ENCODE measurements around the gene AQP2.
A peak's percentile ranks its signal among the peaks of the same experiment; 100 is the strongest.

Gene AQP2

DNA sequence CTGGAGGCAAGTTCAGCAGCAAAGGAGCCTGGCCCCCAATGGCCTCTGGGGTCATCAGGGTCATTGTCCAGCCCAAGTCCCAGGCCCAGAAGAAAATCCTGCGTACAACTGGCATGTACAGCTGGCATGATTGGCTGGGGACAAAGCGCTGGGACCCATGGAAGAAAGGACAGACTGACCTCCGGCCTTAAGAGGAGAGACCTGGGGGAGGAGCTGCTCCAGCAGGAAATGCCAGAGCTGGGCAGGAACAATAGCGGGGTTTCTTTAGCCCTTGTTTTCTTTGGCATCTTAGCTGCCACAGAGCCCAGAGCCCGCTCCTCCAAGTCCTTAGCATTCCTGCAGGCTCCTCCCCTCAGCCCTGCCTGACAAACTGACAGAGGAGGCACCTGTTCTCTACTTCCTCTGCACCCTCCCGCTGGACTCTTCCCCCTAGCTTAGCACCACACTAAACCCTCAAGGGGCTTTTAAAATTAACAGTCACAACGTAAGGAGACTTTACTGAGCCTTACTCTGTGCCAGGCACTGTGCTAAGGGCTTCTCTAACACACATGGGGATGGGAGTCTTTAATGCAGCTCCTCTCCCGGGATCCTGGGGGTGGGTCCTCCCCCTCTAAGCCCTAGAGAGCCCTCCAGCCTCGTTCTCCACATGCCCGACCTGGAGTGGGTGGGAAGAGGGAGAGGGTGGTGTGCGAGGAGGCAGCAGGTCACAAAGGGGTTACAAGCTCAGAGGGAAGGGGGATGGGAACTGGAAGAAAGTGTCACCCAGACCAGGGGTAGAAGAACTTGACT is 9.3 kb downstream of the AQP2 start:
- no peak for ATAC-seq (replicated peaks)
- H3K4me1 Mint-ChIP-seq (ENCODE audit: low read depth in 2 of 2), result peaks cover 3 to 5% of the 10 kb centered on the region in 2 donors

DNA sequence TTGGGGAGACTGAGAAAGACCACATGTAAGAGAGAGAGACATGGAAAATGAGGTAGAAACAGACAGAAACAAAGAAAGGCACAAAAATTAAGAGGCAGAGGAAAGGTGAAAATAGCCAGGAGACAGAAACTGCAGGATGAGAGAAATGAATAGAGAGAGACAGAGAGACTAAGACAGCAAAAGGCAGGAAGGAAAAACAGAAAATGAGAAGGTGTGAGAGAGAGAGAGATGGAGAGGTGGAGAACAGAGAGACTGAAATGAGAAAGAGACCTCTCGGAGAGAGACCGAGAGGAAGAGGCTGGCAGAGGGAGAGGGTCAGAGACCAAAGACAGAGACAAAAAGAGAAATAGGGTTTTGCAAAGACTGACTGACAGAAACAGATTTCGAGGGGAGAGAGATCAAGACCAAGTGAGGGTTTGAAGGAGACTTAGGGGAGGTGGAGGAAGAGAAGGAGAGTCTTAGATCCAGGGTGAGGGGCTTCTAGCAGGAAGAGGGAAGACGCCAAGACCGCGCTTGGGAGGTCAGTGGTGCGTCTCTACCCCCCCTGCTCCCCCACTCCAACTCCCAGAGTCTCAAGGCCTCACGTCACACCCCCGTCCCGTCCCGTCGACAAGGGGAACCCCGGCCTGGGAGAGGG is 10.1 kb downstream of the AQP2 start:
- Mint-ChIP-seq H3K4me1 (ENCODE audit: low read depth in 2 of 2) (peaks cover 3 to 5% of the 10 kb centered on the region in 2 donors), H3K9me3 (no peaks in the 10 kb centered on the region), H3K27me3 (peaks cover 83 to 92% of the 10 kb centered on the region in 2 donors), H3K36me3 (ENCODE audit: insufficient read depth) (no peaks in the 10 kb centered on the region), H3K4me3 (peak overlapping the region; percentile 9 to 22), H3K27ac (no peak overlapping the region)
- ATAC-seq (replicated peaks) (no peak), DNase-seq (no peak)

More for the DNA sequence above, 9.3 kb downstream of the AQP2 start:
- H3K4me3 Mint-ChIP-seq, result peak overlapping the region in 1 of 2 donors; percentile 22
- H3K27me3 Mint-ChIP-seq, result peaks cover 81 to 89% of the 10 kb centered on the region in 2 donors
- no peak overlapping the region for H3K27ac Mint-ChIP-seq
- H3K9me3 Mint-ChIP-seq, result no peaks in the 10 kb centered on the region
- H3K36me3 Mint-ChIP-seq (ENCODE audit: insufficient read depth), result no peaks in the 10 kb centered on the region
- no peak for DNase-seq

- no peaks in the 10 kb centered on the region for H3K36me3 Mint-ChIP-seq (ENCODE audit: insufficient read depth)
- peak within 1 kb of the TSS; percentile 22 to 46 for H3K4me3 Mint-ChIP-seq
- no peaks in the 10 kb centered on the region for H3K9me3 Mint-ChIP-seq
- DNase-seq, result no peak
- H3K4me1 Mint-ChIP-seq (ENCODE audit: low read depth in 2 of 2), result peaks cover 3 to 5% of the 10 kb centered on the region in 2 donors
- H3K27ac Mint-ChIP-seq, result no peak within 1 kb of the TSS
- peaks cover 85 to 92% of the 10 kb centered on the region in 2 donors for H3K27me3 Mint-ChIP-seq
- no peak for ATAC-seq (replicated peaks)
These were observed 10.8 kb downstream of the AQP2 start, which contains the start of gene AQP5 for GRCh38 chr12:49961111-49961922. AQP5 (plus strand) TSS chr12:49961872; CDS start chr12:49962018, 146 bp downstream.

- H3K4me3 Mint-ChIP-seq, result peak overlapping the region; percentile 9 to 46
- DNase-seq (no peak), ATAC-seq (replicated peaks) (no peak)
- no peak overlapping the region for H3K27ac Mint-ChIP-seq
- peaks cover 78 to 92% of the 10 kb centered on the region in 2 donors for H3K27me3 Mint-ChIP-seq
- H3K36me3 Mint-ChIP-seq (ENCODE audit: insufficient read depth), result no peaks in the 10 kb centered on the region
- peaks cover 6 to 7% of the 10 kb centered on the region in 2 donors for H3K4me1 Mint-ChIP-seq (ENCODE audit: low read depth in 2 of 2)
- no peaks in the 10 kb centered on the region for H3K9me3 Mint-ChIP-seq
These were observed 11.6 kb downstream of the AQP2 start for GRCh38 chr12:49961993-49962764.

- H3K4me1 Mint-ChIP-seq (ENCODE audit: low read depth in 2 of 2), result peaks cover 7 to 8% of the 10 kb centered on the region in 2 donors
- no peak for ATAC-seq (replicated peaks)
- peak overlapping the region; percentile 9 to 46 for H3K4me3 Mint-ChIP-seq
- H3K9me3 Mint-ChIP-seq, result no peaks in the 10 kb centered on the region
- peaks cover 69 to 84% of the 10 kb centered on the region in 2 donors for H3K27me3 Mint-ChIP-seq
- DNase-seq, result no peak
- no peaks in the 10 kb centered on the region for H3K36me3 Mint-ChIP-seq (ENCODE audit: insufficient read depth)
- H3K27ac Mint-ChIP-seq, result no peak overlapping the region
These were observed 12.6 kb downstream of the AQP2 start for GRCh38 chr12:49962861-49963765.

DNA sequence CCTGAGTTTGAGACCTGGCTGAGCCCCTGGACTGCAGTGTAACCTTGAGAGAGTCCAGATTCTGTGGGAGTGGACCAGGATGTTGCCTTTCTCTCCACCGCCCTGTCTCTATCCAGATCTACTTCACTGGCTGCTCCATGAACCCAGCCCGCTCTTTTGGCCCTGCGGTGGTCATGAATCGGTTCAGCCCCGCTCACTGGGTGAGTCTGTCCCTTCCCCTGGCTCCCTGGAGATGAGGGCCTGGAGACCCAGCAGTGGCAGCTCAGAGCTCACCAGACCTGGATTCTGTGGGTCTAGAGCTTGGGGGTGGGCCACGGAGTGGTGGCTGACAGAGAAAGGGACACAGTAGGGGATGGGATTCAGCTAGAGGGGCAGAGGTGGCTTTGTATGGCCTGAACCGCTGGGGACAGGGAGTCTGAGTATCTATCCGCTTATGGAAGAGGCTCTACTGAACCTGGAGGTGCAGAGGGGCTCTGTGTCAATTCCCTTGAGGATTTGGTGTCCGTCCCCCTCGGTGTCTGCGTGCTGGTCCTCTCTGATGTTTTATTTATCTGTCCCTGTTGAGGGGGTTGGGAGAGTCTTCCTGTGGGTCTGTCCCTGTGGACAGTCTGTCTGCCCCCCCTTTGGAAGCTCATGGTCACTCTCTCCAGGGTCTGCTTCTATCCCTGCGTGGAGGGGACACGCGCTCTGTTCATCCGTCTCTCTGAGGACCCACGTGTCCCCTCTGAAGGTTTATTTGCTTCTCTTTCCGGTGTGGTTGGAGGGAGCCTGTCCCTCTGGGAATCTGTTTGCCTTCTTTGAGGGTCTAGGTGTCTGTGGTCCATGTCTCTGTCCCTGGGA is 13.7 kb downstream of the AQP2 start:
- H3K27ac Mint-ChIP-seq, result no peak overlapping the region
- ATAC-seq (replicated peaks), result no peak
- no peaks in the 10 kb centered on the region for H3K36me3 Mint-ChIP-seq (ENCODE audit: insufficient read depth)
- H3K9me3 Mint-ChIP-seq, result no peaks in the 10 kb centered on the region
- peaks cover 7 to 8% of the 10 kb centered on the region in 2 donors for H3K4me1 Mint-ChIP-seq (ENCODE audit: low read depth in 2 of 2)
- H3K4me3 Mint-ChIP-seq, result no peak overlapping the region
- H3K27me3 Mint-ChIP-seq, result peaks cover 58 to 73% of the 10 kb centered on the region in 2 donors
- no peak for DNase-seq

DNA sequence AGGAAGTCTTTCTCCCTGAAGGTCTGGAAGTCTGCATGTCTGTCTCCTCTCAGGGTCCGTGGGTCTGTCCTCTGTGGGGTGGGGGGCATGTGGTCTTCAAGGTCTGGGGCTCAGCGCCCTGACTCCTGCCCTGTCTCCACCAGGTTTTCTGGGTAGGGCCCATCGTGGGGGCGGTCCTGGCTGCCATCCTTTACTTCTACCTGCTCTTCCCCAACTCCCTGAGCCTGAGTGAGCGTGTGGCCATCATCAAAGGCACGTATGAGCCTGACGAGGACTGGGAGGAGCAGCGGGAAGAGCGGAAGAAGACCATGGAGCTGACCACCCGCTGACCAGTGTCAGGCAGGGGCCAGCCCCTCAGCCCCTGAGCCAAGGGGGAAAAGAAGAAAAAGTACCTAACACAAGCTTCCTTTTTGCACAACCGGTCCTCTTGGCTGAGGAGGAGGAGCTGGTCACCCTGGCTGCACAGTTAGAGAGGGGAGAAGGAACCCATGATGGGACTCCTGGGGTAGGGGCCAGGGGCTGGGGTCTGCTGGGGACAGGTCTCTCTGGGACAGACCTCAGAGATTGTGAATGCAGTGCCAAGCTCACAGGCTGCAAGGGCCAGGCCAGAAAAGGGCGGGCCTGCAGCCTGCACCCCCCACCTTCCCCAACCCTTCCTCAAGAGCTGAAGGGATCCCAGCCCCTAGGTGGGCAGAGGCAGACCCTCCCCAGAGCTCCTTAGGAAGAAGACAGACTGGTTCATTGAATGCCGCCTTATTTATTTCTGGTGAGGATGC is 14.5 kb downstream of the AQP2 start:
- Mint-ChIP-seq H3K4me1 (ENCODE audit: low read depth in 2 of 2) (peaks cover 7 to 8% of the 10 kb centered on the region in 2 donors), H3K36me3 (ENCODE audit: insufficient read depth) (no peaks in the 10 kb centered on the region), H3K27ac (no peak overlapping the region), H3K9me3 (no peaks in the 10 kb centered on the region), H3K4me3 (no peak overlapping the region), H3K27me3 (peaks cover 49 to 65% of the 10 kb centered on the region in 2 donors)
- ATAC-seq (replicated peaks), result no peak
- DNase-seq, result no peak

- Mint-ChIP-seq H3K4me3 (no peak overlapping the region), H3K27me3 (peaks cover 42 to 57% of the 10 kb centered on the region in 2 donors), H3K36me3 (ENCODE audit: insufficient read depth) (no peaks in the 10 kb centered on the region), H3K4me1 (ENCODE audit: low read depth in 2 of 2) (peaks cover 4% of the 10 kb centered on the region in 2 donors), H3K27ac (no peak overlapping the region), H3K9me3 (no peaks in the 10 kb centered on the region)
- ATAC-seq (replicated peaks) (no peak), DNase-seq (no peak)
These were observed 15.3 kb downstream of the AQP2 start for GRCh38 chr12:49965836-49966235.

GRCh38 chr12:49966511-49967041 is 16.0 kb downstream of the AQP2 start:
- DNase-seq (no peak), ATAC-seq (replicated peaks) (no peak)
- Mint-ChIP-seq H3K36me3 (ENCODE audit: insufficient read depth) (no peaks in the 10 kb centered on the region), H3K9me3 (no peaks in the 10 kb centered on the region), H3K27me3 (peaks cover 40 to 54% of the 10 kb centered on the region in 2 donors), H3K27ac (no peak overlapping the region), H3K4me1 (ENCODE audit: low read depth in 2 of 2) (peaks cover 4% of the 10 kb centered on the region in 2 donors), H3K4me3 (peak overlapping the region; percentile 76 to 80)

DNA sequence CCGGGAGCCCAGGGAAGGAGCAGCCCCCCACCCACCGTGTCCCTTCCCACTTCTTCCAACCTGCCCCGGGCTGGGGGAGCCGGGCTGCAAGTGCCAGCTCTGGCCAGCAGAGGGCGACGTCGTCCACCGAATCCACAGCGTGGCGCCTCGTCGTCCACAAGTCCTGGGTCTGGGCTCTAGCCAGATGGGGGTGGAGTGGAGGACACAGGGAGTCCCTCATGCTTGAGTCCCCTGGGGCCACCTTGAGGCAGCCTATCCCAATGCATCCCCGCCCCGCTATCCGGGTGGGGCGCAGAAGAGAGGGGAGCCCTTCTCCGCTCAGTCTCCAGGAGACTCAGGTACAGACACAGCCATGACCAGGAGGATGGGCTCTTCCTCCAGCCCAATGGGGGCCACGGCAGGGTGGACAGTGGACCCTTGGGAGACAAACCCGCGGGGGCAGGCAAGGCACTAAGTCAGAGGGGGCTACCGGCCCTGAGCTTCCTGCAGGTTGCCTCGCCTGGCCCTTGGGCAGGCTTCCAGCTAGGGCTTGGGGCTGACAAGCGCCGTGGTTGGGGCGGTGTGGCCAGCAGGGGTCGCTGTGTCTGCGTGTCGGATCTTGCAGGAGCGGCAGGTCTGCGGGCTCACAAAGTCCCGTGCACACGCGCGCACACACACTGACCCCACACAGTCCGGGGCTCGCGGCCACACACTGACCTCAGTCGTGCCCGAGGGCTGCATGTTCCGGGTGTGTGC is 16.7 kb downstream of the AQP2 start:
- Mint-ChIP-seq H3K36me3 (ENCODE audit: insufficient read depth) (no peaks in the 10 kb centered on the region), H3K27ac (peak overlapping the region in 1 of 2 donors; percentile 49), H3K4me1 (ENCODE audit: low read depth in 2 of 2) (peaks cover 4% of the 10 kb centered on the region in 2 donors), H3K27me3 (peaks cover 37 to 51% of the 10 kb centered on the region in 2 donors), H3K9me3 (no peaks in the 10 kb centered on the region), H3K4me3 (peak overlapping the region; percentile 76 to 80)
- ATAC-seq (replicated peaks) (peak; percentile 88), DNase-seq (peak; percentile 91 to 95 (median 94))

Measured in effector memory CD8-positive, alpha-beta T cell (primary cell).